Activated T-helper 2 cell treated with anti-CD3 and anti-CD28 coated beads, Interferon-gamma antibody, Interleukin-2, Interleukin-4, amounts not matched to agents 10 μg/mL and 5 μg/mL and 100 μg/mL, durations not matched to agents 14 hours and 24 hours and 36 hours (primary cell): ENCODE data around the gene EVI5L. TPM values are rescaled to one million over a fixed set of nuclear protein-coding genes. Genes with fewer than 3 reads are reported as not detected.
A peak's percentile ranks its signal among the peaks of the same experiment; 100 is the strongest.

Source experiments
- DNase-seq: peaks from one replicate; pipeline ENCODE4 v3.0.0; 2021; ENCODE audit warnings: low spot score
- H3K27ac Mint-ChIP-seq: one replicate; pipeline ENCODE4 v1.8.0; 2021; ENCODE audit warnings: mixed read lengths
- H3K27me3 Mint-ChIP-seq: one replicate; pipeline ENCODE4 v1.8.0; 2021; ENCODE audit warnings: low read depth, mixed read lengths
- H3K36me3 Mint-ChIP-seq: one replicate; pipeline ENCODE4 v1.8.0; 2021; ENCODE audit warnings: low read depth, mixed read lengths
- H3K4me1 Mint-ChIP-seq: one replicate; pipeline ENCODE4 v1.8.0; 2021; ENCODE audit warnings: low read depth, mixed read lengths
- H3K4me3 Mint-ChIP-seq: one replicate; pipeline ENCODE4 v1.8.0; 2021; ENCODE audit warnings: low read depth, mild to moderate bottlenecking, moderate library complexity, mixed read lengths
- H3K9me3 Mint-ChIP-seq: one replicate; pipeline ENCODE4 v1.8.0; 2021; ENCODE audit warnings: mixed read lengths
- intact Hi-C: fragments of 100-400 bp; cut with micrococcal nuclease; formaldehyde crosslinking; loops from one replicate; pipeline ENCODE4 v1.15.1; 2023
- total RNA-seq: library from RNA; stranded (reverse); gene quantifications from 2 replicates; pipeline ENCODE4 v1.2.3, GENCODE V29; 2022

Gene EVI5L
- total RNA-seq, 1 donor from 2014 or later = 3.8 TPM

GRCh38 chr19:7895565-7895964 lies 65.5 kb downstream of the EVI5L start:
- H3K9me3 Mint-ChIP-seq = no peaks in the 10 kb centered on the region
- H3K27ac Mint-ChIP-seq = no peak overlapping the region
- no peak overlapping the region for H3K4me3 Mint-ChIP-seq
- no peaks in the 10 kb centered on the region for H3K27me3 Mint-ChIP-seq
- no peaks in the 10 kb centered on the region for H3K36me3 Mint-ChIP-seq
- DNase-seq = no peak
- intact Hi-C loops = no loop called here
- H3K4me1 Mint-ChIP-seq = peaks cover 3% of the 10 kb centered on the region

- no peak for DNase-seq
- peaks cover 3% of the 10 kb centered on the region for H3K4me1 Mint-ChIP-seq
- no peaks in the 10 kb centered on the region for H3K36me3 Mint-ChIP-seq
- intact Hi-C loops = no loop called here
- no peaks in the 10 kb centered on the region for H3K27me3 Mint-ChIP-seq
- no peaks in the 10 kb centered on the region for H3K9me3 Mint-ChIP-seq
- H3K4me3 Mint-ChIP-seq = no peak overlapping the region
- no peak overlapping the region for H3K27ac Mint-ChIP-seq
Measured at GRCh38 chr19:7897292-7897691, 67.3 kb downstream of the EVI5L start.

GRCh38 chr19:7898967-7899366 lies 68.9 kb downstream of the EVI5L start:
- Mint-ChIP-seq H3K4me3 (no peak overlapping the region), H3K27ac (no peak overlapping the region), H3K27me3 (no peaks in the 10 kb centered on the region), H3K36me3 (no peaks in the 10 kb centered on the region), H3K4me1 (peaks cover 13% of the 10 kb centered on the region), H3K9me3 (no peaks in the 10 kb centered on the region)
- intact Hi-C loops = no loop called here
- DNase-seq = no peak

GRCh38 chr19:7899751-7900378 lies 69.8 kb downstream of the EVI5L start:
- H3K9me3 Mint-ChIP-seq = no peaks in the 10 kb centered on the region
- intact Hi-C loops = no loop called here
- H3K27me3 Mint-ChIP-seq = no peaks in the 10 kb centered on the region
- H3K27ac Mint-ChIP-seq = no peak overlapping the region
- peaks cover 15% of the 10 kb centered on the region for H3K4me1 Mint-ChIP-seq
- DNase-seq = no peak
- H3K36me3 Mint-ChIP-seq = peaks cover 3% of the 10 kb centered on the region
- H3K4me3 Mint-ChIP-seq = no peak overlapping the region

GRCh38 chr19:7900401-7900870 lies 70.4 kb downstream of the EVI5L start:
- Mint-ChIP-seq H3K4me1 (peaks cover 19% of the 10 kb centered on the region), H3K27ac (no peak overlapping the region), H3K27me3 (no peaks in the 10 kb centered on the region), H3K4me3 (no peak overlapping the region), H3K9me3 (no peaks in the 10 kb centered on the region), H3K36me3 (peaks cover 7% of the 10 kb centered on the region)
- no peak for DNase-seq
- intact Hi-C loops = no loop called here

GRCh38 chr19:7900931-7901330 lies 70.9 kb downstream of the EVI5L start:
- Mint-ChIP-seq H3K9me3 (no peaks in the 10 kb centered on the region), H3K36me3 (peaks cover 12% of the 10 kb centered on the region)
- intact Hi-C loops = no loop called here

GRCh38 chr19:7901337-7901736 lies 71.3 kb downstream of the EVI5L start:
- H3K27me3 Mint-ChIP-seq = no peaks in the 10 kb centered on the region
- peaks cover 15% of the 10 kb centered on the region for H3K36me3 Mint-ChIP-seq
- intact Hi-C loops = no loop called here
- peaks cover 22% of the 10 kb centered on the region for H3K4me1 Mint-ChIP-seq
- H3K27ac Mint-ChIP-seq = no peak overlapping the region
- DNase-seq = no peak
- no peaks in the 10 kb centered on the region for H3K9me3 Mint-ChIP-seq
- no peak overlapping the region for H3K4me3 Mint-ChIP-seq

More at GRCh38 chr19:7900931-7901330, 70.9 kb downstream of the EVI5L start:
- DNase-seq = no peak
- peaks cover 22% of the 10 kb centered on the region for H3K4me1 Mint-ChIP-seq
- no peak overlapping the region for H3K27ac Mint-ChIP-seq
- H3K27me3 Mint-ChIP-seq = no peaks in the 10 kb centered on the region
- H3K4me3 Mint-ChIP-seq = no peak overlapping the region

- DNase-seq = no peak
- peaks cover 22% of the 10 kb centered on the region for H3K4me1 Mint-ChIP-seq
- H3K36me3 Mint-ChIP-seq = peaks cover 15% of the 10 kb centered on the region
- intact Hi-C loops = loop anchor here (1.0 kb wide), 1 partner anchor 17 kb away; the partner anchor contains the start of gene SNAPC2
- no peaks in the 10 kb centered on the region for H3K27me3 Mint-ChIP-seq
- no peaks in the 10 kb centered on the region for H3K9me3 Mint-ChIP-seq
- peak overlapping the region; percentile 85 for H3K27ac Mint-ChIP-seq
- peak overlapping the region; percentile 88 for H3K4me3 Mint-ChIP-seq
Measured at GRCh38 chr19:7902796-7903243, 72.8 kb downstream of the EVI5L start.

- intact Hi-C loops = loop anchor here (1.0 kb wide), 1 partner anchor 17 kb away; the partner anchor contains the start of gene SNAPC2
- Mint-ChIP-seq H3K9me3 (no peaks in the 10 kb centered on the region), H3K36me3 (peaks cover 15% of the 10 kb centered on the region)
Measured at GRCh38 chr19:7903244-7904073, 73.4 kb downstream of the EVI5L start, which contains the start of gene MAP2K7. TSS of gene MAP2K7 (plus strand) at chr19:7903877. CDS start at chr19:7903945, 68 bp downstream.

GRCh38 chr19:7904074-7905020 lies 74.3 kb downstream of the EVI5L start:
- intact Hi-C loops = no loop called here
- peak; percentile 61 for DNase-seq
- peak overlapping the region; percentile 87 for H3K4me3 Mint-ChIP-seq
- peaks cover 15% of the 10 kb centered on the region for H3K36me3 Mint-ChIP-seq
- H3K4me1 Mint-ChIP-seq = peaks cover 22% of the 10 kb centered on the region
- H3K27me3 Mint-ChIP-seq = no peaks in the 10 kb centered on the region
- H3K27ac Mint-ChIP-seq = peak overlapping the region; percentile 91
- H3K9me3 Mint-ChIP-seq = no peaks in the 10 kb centered on the region

More at GRCh38 chr19:7903244-7904073, 73.4 kb downstream of the EVI5L start, which contains the start of gene MAP2K7:
- peak within 1 kb of the TSS; percentile 88 for H3K4me3 Mint-ChIP-seq
- H3K27me3 Mint-ChIP-seq = no peaks in the 10 kb centered on the region
- DNase-seq = peak; percentile 100
- peak within 1 kb of the TSS; percentile 91 for H3K27ac Mint-ChIP-seq
- peaks cover 22% of the 10 kb centered on the region for H3K4me1 Mint-ChIP-seq

GRCh38 chr19:7905268-7905667 lies 75.2 kb downstream of the EVI5L start:
- H3K9me3 Mint-ChIP-seq = no peaks in the 10 kb centered on the region
- peaks cover 22% of the 10 kb centered on the region for H3K4me1 Mint-ChIP-seq
- no peaks in the 10 kb centered on the region for H3K27me3 Mint-ChIP-seq
- no peak for DNase-seq
- peak overlapping the region; percentile 87 for H3K4me3 Mint-ChIP-seq
- intact Hi-C loops = no loop called here
- H3K27ac Mint-ChIP-seq = peak overlapping the region; percentile 91
- H3K36me3 Mint-ChIP-seq = peaks cover 15% of the 10 kb centered on the region

GRCh38 chr19:7905859-7906258 lies 75.8 kb downstream of the EVI5L start:
- peaks cover 22% of the 10 kb centered on the region for H3K4me1 Mint-ChIP-seq
- no peak for DNase-seq
- peak overlapping the region; percentile 85 for H3K27ac Mint-ChIP-seq
- no peaks in the 10 kb centered on the region for H3K27me3 Mint-ChIP-seq
- peak overlapping the region; percentile 87 for H3K4me3 Mint-ChIP-seq
- H3K36me3 Mint-ChIP-seq = peaks cover 19% of the 10 kb centered on the region
- intact Hi-C loops = no loop called here
- no peaks in the 10 kb centered on the region for H3K9me3 Mint-ChIP-seq
